ENCODE measurements around the gene ARL8A. TPM values are rescaled to one million over a fixed set of nuclear protein-coding genes. Genes with fewer than 3 reads are reported as not detected.

Gene ARL8A
- total and polyA plus RNA-seq, 2 experiments from 2014 or later = 42.1 to 45.3 TPM

DNA sequence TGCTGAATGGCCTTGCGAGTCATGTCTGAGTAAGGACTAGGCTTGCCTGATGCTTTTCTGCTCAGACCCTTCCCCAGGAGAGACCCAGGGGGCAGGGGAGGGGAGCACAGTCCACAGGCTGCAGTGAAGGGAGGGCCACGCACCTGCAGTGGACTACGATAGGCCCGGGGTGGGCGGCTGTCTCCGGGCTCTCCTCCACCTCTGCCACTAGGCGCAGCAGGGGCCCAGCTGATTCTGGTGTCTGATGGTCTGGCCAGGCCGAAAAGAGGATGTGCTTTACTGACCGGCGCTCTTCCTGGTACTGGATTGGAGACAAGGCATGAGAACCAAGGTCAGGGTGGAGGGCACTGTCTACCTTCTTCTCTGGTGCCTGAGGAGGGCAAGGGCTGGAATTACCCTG lies 7.9 kb upstream of the ARL8A start:
- DNase-seq (ENCODE audit: low read depth in 1 of 2, low spot score in 1 of 2) = no peak
- Histone ChIP-seq H3K36me3 (no peaks in the 10 kb centered on the region), H3K9me3 (ENCODE audit: low read depth) (no peaks in the 10 kb centered on the region), H3K4me3 (no peak overlapping the region), H3K27me3 (no peaks in the 10 kb centered on the region), H3K4me1 (ENCODE audit: low read depth) (no peaks in the 10 kb centered on the region), H3K27ac (no peak overlapping the region)
- TF ChIP-seq, protein P1, sequence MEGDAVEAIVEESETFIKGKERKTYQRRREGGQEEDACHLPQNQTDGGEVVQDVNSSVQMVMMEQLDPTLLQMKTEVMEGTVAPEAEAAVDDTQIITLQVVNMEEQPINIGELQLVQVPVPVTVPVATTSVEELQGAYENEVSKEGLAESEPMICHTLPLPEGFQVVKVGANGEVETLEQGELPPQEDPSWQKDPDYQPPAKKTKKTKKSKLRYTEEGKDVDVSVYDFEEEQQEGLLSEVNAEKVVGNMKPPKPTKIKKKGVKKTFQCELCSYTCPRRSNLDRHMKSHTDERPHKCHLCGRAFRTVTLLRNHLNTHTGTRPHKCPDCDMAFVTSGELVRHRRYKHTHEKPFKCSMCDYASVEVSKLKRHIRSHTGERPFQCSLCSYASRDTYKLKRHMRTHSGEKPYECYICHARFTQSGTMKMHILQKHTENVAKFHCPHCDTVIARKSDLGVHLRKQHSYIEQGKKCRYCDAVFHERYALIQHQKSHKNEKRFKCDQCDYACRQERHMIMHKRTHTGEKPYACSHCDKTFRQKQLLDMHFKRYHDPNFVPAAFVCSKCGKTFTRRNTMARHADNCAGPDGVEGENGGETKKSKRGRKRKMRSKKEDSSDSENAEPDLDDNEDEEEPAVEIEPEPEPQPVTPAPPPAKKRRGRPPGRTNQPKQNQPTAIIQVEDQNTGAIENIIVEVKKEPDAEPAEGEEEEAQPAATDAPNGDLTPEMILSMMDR (IDR thresholded peaks at IDR 0.05; ENCODE audit: low read depth, low read length) = no peak

DNA sequence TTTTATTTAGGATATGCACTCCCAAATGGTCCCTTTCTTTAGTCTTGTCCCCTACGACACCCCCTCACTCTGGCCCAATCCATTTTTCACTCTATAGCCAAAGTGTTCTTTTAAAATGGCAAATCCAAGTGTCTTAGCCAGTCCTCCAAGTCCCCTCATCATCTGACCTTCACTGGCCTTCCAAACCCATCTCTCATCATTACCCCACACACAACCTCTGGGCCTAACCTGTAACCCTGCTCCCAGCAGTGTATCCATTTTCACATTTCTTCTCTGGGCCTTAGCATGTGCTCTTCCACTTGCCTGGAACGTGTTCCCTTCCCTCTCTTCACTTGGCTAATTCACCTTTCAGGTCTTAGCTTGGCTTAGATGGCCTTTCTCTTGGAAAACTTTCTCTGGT lies 6.5 kb upstream of the ARL8A start:
- Histone ChIP-seq H3K9me3 (ENCODE audit: low read depth) (no peaks in the 10 kb centered on the region), H3K4me1 (ENCODE audit: low read depth) (no peaks in the 10 kb centered on the region), H3K36me3 (no peaks in the 10 kb centered on the region), H3K27me3 (no peaks in the 10 kb centered on the region), H3K4me3 (no peak overlapping the region), H3K27ac (no peak overlapping the region)
- no peak for DNase-seq (ENCODE audit: low read depth in 1 of 2, low spot score in 1 of 2)
- TF ChIP-seq, protein P1 (IDR thresholded peaks at IDR 0.05; ENCODE audit: low read depth, low read length) = no peak

DNA sequence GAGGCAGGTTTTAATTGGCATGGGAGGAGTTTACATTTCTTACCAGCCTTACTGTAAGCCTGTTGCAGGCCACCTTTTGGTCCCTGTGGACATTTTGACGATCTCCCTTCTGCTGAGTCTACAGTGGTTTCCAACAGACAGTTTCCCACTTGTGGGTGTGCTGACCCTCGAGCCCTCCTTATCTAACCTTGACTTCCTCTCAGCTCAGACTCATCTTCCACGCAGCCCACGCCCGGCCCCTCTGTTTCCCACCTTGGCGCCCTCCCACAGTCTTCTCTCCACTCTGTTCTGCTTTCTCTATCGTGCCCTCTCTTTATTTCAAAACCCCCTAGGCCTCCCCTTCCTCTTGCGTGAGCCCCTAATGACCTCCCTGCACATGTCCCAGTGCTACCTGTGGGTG lies 6.1 kb upstream of the ARL8A start:
- TF ChIP-seq, protein P1 (IDR thresholded peaks at IDR 0.05; ENCODE audit: low read depth, low read length) = no peak
- Histone ChIP-seq H3K4me3 (no peak overlapping the region), H3K36me3 (no peaks in the 10 kb centered on the region)

DNA sequence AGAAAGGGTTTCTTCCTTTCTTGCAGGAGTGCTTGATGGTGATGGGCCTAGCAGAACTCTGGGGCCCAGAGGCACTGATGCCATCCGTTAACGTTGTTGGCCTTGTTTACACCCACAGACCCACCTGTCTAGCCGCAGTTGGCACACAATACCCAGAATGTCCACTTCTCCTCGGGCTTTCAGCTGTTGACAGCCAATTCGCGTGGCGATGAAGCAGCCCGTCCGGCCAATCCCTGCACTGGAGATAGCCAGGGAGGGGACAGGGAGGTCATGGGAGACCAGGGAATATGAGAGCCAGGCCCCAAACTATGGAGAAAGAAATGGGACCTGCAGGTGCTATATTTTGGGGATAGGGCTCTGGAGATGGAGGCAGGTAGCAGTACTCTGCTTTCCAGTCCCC lies 5.7 kb upstream of the ARL8A start:
- Histone ChIP-seq H3K4me1 (ENCODE audit: low read depth) (no peaks in the 10 kb centered on the region), H3K9me3 (ENCODE audit: low read depth) (no peaks in the 10 kb centered on the region), H3K36me3 (no peaks in the 10 kb centered on the region), H3K4me3 (no peak overlapping the region), H3K27me3 (peaks cover 4% of the 10 kb centered on the region), H3K27ac (no peak overlapping the region)
- TF ChIP-seq, protein P1 (IDR thresholded peaks at IDR 0.05; ENCODE audit: low read depth, low read length) = no peak
- no peak for DNase-seq (ENCODE audit: low read depth in 1 of 2, low spot score in 1 of 2)

More for the DNA sequence above, 6.1 kb upstream of the ARL8A start:
- Histone ChIP-seq H3K27me3 (peaks cover under 1% of the 10 kb centered on the region), H3K27ac (no peak overlapping the region), H3K9me3 (ENCODE audit: low read depth) (no peaks in the 10 kb centered on the region), H3K4me1 (ENCODE audit: low read depth) (no peaks in the 10 kb centered on the region)
- no peak for DNase-seq (ENCODE audit: low read depth in 1 of 2, low spot score in 1 of 2)

DNA sequence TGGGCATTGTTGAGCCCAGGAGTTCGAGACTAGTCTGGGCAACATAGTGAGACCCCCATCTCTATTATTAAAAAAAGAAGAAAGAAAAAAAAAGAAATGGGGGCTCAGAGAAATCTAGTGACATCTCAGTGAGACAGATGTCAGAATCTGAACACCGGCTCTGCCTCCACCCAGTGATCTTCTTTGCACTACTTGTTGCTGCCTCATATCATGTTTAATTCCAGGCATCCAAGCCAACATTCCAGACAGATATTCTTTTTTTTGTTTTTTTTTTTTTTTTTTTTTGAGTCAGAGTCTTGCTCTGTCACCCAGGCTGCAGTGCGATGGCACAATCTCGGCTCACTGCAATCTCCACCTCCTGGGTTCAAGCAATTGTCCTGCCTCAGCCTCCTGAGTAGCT lies 5.0 kb upstream of the ARL8A start:
- DNase-seq (ENCODE audit: low read depth in 1 of 2, low spot score in 1 of 2) = peak in 1 of 2 donors; percentile 45
- TF ChIP-seq, protein P1 (IDR thresholded peaks at IDR 0.05; ENCODE audit: low read depth, low read length) = no peak
- Histone ChIP-seq H3K9me3 (ENCODE audit: low read depth) (no peaks in the 10 kb centered on the region), H3K27ac (no peak overlapping the region), H3K27me3 (peaks cover 4% of the 10 kb centered on the region), H3K36me3 (no peaks in the 10 kb centered on the region), H3K4me1 (ENCODE audit: low read depth) (no peaks in the 10 kb centered on the region), H3K4me3 (no peak overlapping the region)

DNA sequence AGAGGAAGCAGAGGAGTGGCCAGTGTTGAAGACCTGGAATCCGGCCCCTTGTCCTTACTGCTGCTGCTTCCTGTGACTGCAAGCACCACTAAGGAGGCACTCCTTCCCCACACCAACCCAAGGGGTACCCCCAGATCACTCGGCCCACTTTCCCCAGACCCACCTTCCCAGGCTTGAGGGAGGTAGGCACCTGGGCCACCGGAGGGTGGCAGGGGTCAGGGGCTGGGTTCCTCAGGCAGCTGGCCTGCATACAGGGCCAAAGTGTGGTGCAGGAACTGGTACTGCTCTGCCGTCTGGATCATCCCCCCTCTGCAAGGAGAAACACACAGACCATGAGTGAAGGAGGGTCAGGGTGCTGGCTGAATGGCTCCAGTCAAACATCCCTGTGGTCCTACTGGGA lies 3.9 kb upstream of the ARL8A start:
- DNase-seq (ENCODE audit: low read depth in 1 of 2, low spot score in 1 of 2) = no peak
- Histone ChIP-seq H3K27me3 (peaks cover 4% of the 10 kb centered on the region), H3K27ac (no peak overlapping the region), H3K9me3 (ENCODE audit: low read depth) (no peaks in the 10 kb centered on the region), H3K36me3 (no peaks in the 10 kb centered on the region), H3K4me1 (ENCODE audit: low read depth) (no peaks in the 10 kb centered on the region), H3K4me3 (no peak overlapping the region)
- TF ChIP-seq, protein P1 (IDR thresholded peaks at IDR 0.05; ENCODE audit: low read depth, low read length) = no peak

Measured in cardiac muscle cell (in vitro differentiated cells and primary cell).